ENCODE measurements around the gene HEY2. TPM values are rescaled to one million over a fixed set of nuclear protein-coding genes. Genes with fewer than 3 reads are reported as not detected.

HEY2 gene
- total RNA-seq, 2 experiments from 2014 or later = not detected

DNA sequence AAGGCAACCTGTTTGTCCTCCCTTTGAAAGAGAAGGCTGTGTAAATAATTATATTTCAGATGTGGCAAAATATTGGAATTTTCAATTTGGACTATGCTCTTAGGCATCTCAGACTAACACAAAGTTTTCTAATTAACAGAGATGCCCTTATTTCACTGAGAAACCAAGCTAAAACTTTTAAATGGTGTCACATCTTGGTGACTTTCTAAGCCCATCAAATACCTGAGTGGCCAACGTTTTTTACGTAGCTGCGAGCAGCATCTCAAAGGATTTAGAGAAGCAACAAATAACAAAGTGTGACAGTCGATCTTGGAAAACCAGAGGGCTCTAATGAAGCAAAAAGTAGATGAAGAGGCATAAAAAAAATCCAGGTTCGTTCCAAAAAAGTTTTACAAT, 3.4 kb upstream of the HEY2 start:
- Mint-ChIP-seq H3K27ac (no peak overlapping the region), H3K36me3 (ENCODE audit: low read depth) (no peaks in the 10 kb centered on the region), H3K27me3 (peaks cover 57% of the 10 kb centered on the region), H3K4me1 (peaks cover 35% of the 10 kb centered on the region), H3K4me3 (peak overlapping the region; percentile 74), H3K9me3 (ENCODE audit: low read depth) (no peaks in the 10 kb centered on the region)
- ChIA-PET POLR2A (no interaction called here), CTCF (interaction anchor here (1.1 to 2.0 kb wide), 4 partner anchors 8 to 434 kb away, joined by 3 to 11 read pairs (median 3); no protein-coding TSS in a partner anchor)
- DNase-seq (no peak), ATAC-seq (no peak)
- intact Hi-C loops (cut with DNase I, micrococcal nuclease) = loop anchor here in 1 of 2 experiments (5.0 kb wide), 1 partner anchor 594 kb away; the partner anchor contains the start of gene TPD52L1

DNA sequence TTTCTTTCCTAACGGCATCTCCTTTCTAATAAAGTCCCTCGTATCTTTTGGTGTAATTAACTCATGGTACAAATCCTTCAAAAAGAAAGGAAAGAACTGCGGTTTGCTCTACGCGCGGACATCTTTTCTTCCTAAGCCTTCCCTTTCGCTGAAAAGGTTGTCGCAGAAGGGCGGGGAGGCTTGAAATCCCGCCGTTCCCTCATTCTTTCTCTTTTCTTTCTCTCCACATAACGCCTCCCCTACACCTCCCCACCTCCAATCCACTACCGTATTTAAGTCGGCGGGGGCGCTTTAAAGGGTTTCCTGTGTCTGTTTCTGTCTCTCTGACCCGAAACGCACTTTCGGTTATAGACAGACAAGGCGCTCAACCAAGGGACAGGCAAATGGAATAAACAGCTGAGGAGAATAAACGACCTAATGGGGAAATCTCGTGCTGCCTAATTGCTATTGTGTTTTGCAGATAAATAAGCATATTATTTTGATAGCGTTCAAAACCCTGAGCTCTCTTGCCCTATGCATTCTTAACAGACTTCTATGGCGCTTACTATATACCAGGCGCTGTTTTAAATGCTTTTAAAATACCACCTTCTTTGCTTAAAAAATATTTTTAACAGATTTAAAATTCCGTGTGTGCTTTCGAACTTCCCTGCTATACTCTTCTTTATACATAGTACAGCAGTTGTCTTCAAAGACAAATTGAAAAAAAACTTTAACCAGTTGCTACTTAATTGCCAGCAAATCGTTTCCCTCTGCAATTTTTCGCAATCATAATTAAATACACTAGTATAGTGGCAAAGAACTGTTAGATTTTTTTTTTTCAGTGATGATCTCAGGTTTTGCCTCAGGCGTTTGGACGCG, 2.5 kb upstream of the HEY2 start:
- Mint-ChIP-seq H3K4me1 (peaks cover 35% of the 10 kb centered on the region), H3K9me3 (ENCODE audit: low read depth) (no peaks in the 10 kb centered on the region), H3K4me3 (peak overlapping the region; percentile 74), H3K27ac (no peak overlapping the region), H3K27me3 (peaks cover 60% of the 10 kb centered on the region), H3K36me3 (ENCODE audit: low read depth) (no peaks in the 10 kb centered on the region)
- DNase-seq (peak; percentile 81), ATAC-seq (peak; percentile 75)
- CTCF ChIA-PET = interaction anchor here (0.9 to 1.6 kb wide), 3 partner anchors 26 to 435 kb away, joined by 3 read pairs; no protein-coding TSS in a partner anchor
- POLR2A ChIA-PET = interaction anchor here (1.2 kb wide), 1 partner anchor 44 kb away, joined by 3 read pairs; the partner anchor contains the start of gene NCOA7
- intact Hi-C loops (cut with DNase I, micrococcal nuclease) = loop anchor here in 1 of 2 experiments (1.0 to 5.0 kb wide), 2 partner anchors 593 to 595 kb away; partner anchors contain the start of genes CENPW and TPD52L1

- peaks cover 56% of the 10 kb centered on the region for H3K27me3 Mint-ChIP-seq
- H3K36me3 Mint-ChIP-seq (ENCODE audit: low read depth) = no peaks in the 10 kb centered on the region
- POLR2A ChIA-PET = interaction anchor here (1.2 kb wide), 1 partner anchor 43 kb away, joined by 3 read pairs; the partner anchor contains the start of gene NCOA7
- H3K4me1 Mint-ChIP-seq = peaks cover 35% of the 10 kb centered on the region
- H3K27ac Mint-ChIP-seq = no peak overlapping the region
- intact Hi-C loops (cut with DNase I, micrococcal nuclease) = loop anchor here in 1 of 2 experiments (1.0 to 5.0 kb wide), 4 partner anchors 209 to 595 kb away; partner anchors contain the start of genes CENPW, HDDC2, HINT3 and TPD52L1
- no peaks in the 10 kb centered on the region for H3K9me3 Mint-ChIP-seq (ENCODE audit: low read depth)
- peak overlapping the region; percentile 74 for H3K4me3 Mint-ChIP-seq
- CTCF ChIA-PET = interaction anchor here (0.8 to 1.6 kb wide), 5 partner anchors 25 to 436 kb away, joined by 3 read pairs; no protein-coding TSS in a partner anchor
- peak; percentile 44 for DNase-seq
- no peak for ATAC-seq
Measured at GRCh38 chr6:125747589-125748405, 1.6 kb upstream of the HEY2 start.

GRCh38 chr6:125748406-125749172, 843 bp upstream of the HEY2 start:
- Mint-ChIP-seq H3K36me3 (ENCODE audit: low read depth) (no peaks in the 10 kb centered on the region), H3K27ac (no peak overlapping the region), H3K9me3 (ENCODE audit: low read depth) (no peaks in the 10 kb centered on the region), H3K4me3 (peak overlapping the region; percentile 74), H3K27me3 (peaks cover 57% of the 10 kb centered on the region), H3K4me1 (peaks cover 35% of the 10 kb centered on the region)
- POLR2A ChIA-PET = no interaction called here
- DNase-seq (peak; percentile 16), ATAC-seq (no peak)
- intact Hi-C loops (cut with DNase I, micrococcal nuclease) = loop anchor here in 1 of 2 experiments (1.0 to 5.0 kb wide), 5 partner anchors 32 to 596 kb away; partner anchors contain the start of genes HDDC2, HINT3, NCOA7 and TPD52L1
- CTCF ChIA-PET = interaction anchor here (1.0 to 1.2 kb wide), 2 partner anchors 43 to 46 kb away, joined by 3 read pairs; no protein-coding TSS in a partner anchor

- ATAC-seq (no peak), DNase-seq (peak; percentile 24)
- H3K27ac Mint-ChIP-seq = no peak overlapping the region
- no peaks in the 10 kb centered on the region for H3K36me3 Mint-ChIP-seq (ENCODE audit: low read depth)
- peaks cover 33% of the 10 kb centered on the region for H3K4me1 Mint-ChIP-seq
- ChIA-PET CTCF (interaction anchor here (0.6 to 2.1 kb wide), 7 partner anchors 10 to 247 kb away, joined by 3 to 7 read pairs (median 3); no protein-coding TSS in a partner anchor), POLR2A (no interaction called here)
- intact Hi-C loops (cut with DNase I, micrococcal nuclease) = loop anchor here (1.0 to 10.0 kb wide), 7 partner anchors 30 to 598 kb away; partner anchors contain the start of genes HDDC2 (in 1 of the 2), HINT3 (in 1 of the 2), NCOA7 (in 1 of the 2) and TPD52L1 (in 1 of the 2)
- peaks cover 55% of the 10 kb centered on the region for H3K27me3 Mint-ChIP-seq
- H3K4me3 Mint-ChIP-seq = peak overlapping the region; percentile 74
- no peaks in the 10 kb centered on the region for H3K9me3 Mint-ChIP-seq (ENCODE audit: low read depth)
Measured at GRCh38 chr6:125749865-125750691, 646 bp downstream of the HEY2 start.

DNA sequence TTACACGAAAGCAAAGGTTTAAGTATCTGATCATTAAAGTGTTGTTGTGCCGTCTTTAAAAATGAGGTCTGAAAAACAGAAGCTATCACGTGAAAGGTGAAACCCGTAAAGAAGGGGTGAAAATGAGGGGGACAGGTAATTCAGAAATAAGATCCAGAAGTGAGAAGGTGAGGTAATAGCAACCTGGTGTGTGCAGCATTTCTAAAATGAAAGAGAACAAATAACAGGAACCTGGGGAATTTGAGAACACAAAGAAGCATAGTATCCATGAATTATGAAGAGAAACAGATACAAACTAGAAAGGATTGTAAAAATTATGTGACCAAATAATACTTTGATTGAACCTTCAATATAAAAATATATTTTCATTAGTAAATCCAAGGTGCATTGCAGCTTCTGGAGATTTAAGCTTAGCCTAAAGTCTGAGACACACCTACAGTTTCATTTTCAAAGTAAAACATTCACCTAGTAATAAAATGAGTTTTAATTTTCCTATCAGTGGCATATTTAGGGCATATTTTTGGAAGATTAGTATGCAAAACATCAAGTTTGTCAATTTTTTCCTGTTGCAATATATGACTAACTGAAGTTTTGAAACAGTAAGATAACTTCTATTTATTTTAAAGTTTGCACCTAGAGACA, 1.4 kb downstream of the HEY2 start:
- no peak for DNase-seq
- no peak for ATAC-seq
- Mint-ChIP-seq H3K27me3 (peaks cover 53% of the 10 kb centered on the region), H3K27ac (no peak overlapping the region), H3K36me3 (ENCODE audit: low read depth) (no peaks in the 10 kb centered on the region), H3K4me1 (peaks cover 33% of the 10 kb centered on the region), H3K4me3 (peak overlapping the region; percentile 74), H3K9me3 (ENCODE audit: low read depth) (no peaks in the 10 kb centered on the region)
- ChIA-PET CTCF (interaction anchor here (0.8 to 4.1 kb wide), 5 partner anchors 9 to 437 kb away, joined by 3 to 66 read pairs (median 4); no protein-coding TSS in a partner anchor), POLR2A (no interaction called here)
- intact Hi-C loops (cut with DNase I, micrococcal nuclease) = loop anchor here (5.0 to 10.0 kb wide), 2 partner anchors 236 to 239 kb away; no protein-coding TSS in a partner anchor

DNA sequence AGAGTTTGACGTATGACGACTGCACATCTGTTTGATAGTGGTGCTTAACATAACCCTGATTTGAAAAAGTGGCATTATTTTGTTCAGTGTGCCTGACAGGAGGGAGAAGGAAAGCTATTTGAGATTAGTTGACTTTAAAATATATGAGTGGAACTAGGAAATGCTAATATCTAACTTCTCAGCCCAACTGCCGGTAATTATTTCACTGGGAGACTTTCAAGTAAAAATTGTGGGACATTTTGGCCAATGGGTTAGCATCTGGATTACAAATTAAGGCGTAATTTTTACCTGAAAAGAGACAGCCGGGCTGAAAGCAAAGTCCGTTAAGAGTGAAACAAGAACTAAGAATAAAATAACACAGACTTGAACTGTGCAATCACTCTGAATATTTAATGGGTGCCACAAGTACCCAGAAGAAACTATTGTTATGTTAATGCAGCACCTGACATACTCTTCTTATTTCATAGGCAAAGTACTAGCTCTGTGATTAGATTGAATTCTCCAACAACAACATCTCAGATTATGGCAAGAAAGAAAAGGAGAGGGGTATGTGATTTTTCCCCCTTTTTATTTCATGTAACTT, 2.0 kb downstream of the HEY2 start:
- H3K27me3 Mint-ChIP-seq = peaks cover 47% of the 10 kb centered on the region
- H3K27ac Mint-ChIP-seq = no peak overlapping the region
- no peaks in the 10 kb centered on the region for H3K9me3 Mint-ChIP-seq (ENCODE audit: low read depth)
- no peaks in the 10 kb centered on the region for H3K36me3 Mint-ChIP-seq (ENCODE audit: low read depth)
- H3K4me1 Mint-ChIP-seq = peaks cover 29% of the 10 kb centered on the region
- POLR2A ChIA-PET = no interaction called here
- no peak overlapping the region for H3K4me3 Mint-ChIP-seq
- ATAC-seq (no peak), DNase-seq (no peak)
- intact Hi-C loops (cut with DNase I, micrococcal nuclease) = loop anchor here (5.0 to 10.0 kb wide), 2 partner anchors 237 to 239 kb away; no protein-coding TSS in a partner anchor
- CTCF ChIA-PET = interaction anchor here (0.9 to 4.1 kb wide), 8 partner anchors 8 to 447 kb away, joined by 3 to 66 read pairs (median 5); no protein-coding TSS in a partner anchor

DNA sequence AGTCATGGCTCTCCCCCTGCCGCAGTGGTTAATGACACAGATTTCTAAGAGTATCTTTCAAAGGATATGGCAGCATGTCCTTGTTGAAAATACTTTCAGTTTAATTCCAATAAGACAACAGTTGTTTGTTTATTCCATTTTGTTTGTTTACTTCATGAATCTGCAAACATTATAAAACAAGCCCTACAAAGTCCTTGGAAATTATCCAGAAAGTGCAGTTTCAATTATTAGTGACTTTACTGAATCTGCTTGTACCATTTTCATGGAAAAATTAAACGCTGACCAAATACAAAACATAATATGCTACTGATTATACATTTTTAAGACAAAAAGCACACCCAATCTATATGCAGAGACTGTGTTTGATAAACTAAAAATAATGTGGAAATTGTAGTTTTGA, 3.3 kb downstream of the HEY2 start:
- no peak for DNase-seq
- Mint-ChIP-seq H3K4me1 (peaks cover 23% of the 10 kb centered on the region), H3K27ac (no peak overlapping the region), H3K36me3 (ENCODE audit: low read depth) (no peaks in the 10 kb centered on the region), H3K9me3 (ENCODE audit: low read depth) (no peaks in the 10 kb centered on the region), H3K4me3 (no peak overlapping the region), H3K27me3 (peaks cover 43% of the 10 kb centered on the region)
- intact Hi-C loops (cut with DNase I, micrococcal nuclease) = loop anchor here (1.0 to 10.0 kb wide), 3 partner anchors 238 to 441 kb away; no protein-coding TSS in a partner anchor
- CTCF ChIA-PET = interaction anchor here (0.6 to 4.9 kb wide), 15 partner anchors 8 to 448 kb away, joined by 3 to 66 read pairs (median 4); partner anchors contain the start of gene NCOA7
- POLR2A ChIA-PET = interaction anchor here (0.5 kb wide), 1 partner anchor 1365 kb away, joined by 6 read pairs; no protein-coding TSS in a partner anchor
- no peak for ATAC-seq
